Central memory CD8-positive, alpha-beta T cell (primary cell): ENCODE data around the gene ZG16.

ENCODE experiments used
- ATAC-seq: fragments of 150-1000 bp; cut with Tn5 transposase; replicated peaks from 2 replicates; pipeline ENCODE4 v1.10.0; 2022; ENCODE audit warnings: mild to moderate bottlenecking, moderate FRiP score, moderate number of reproducible peaks; ENCODE audit not compliant: poor library complexity, severe bottlenecking; ENCODE audit errors: extremely low read depth
- DNase-seq, 2 donors: peaks; one replicate each; pipeline ENCODE4 v3.0.0; 2021; ENCODE audit warnings: low spot score in 2 of 2
- H3K27ac Mint-ChIP-seq: one replicate; pipeline ENCODE4 v1.8.0; 2022; ENCODE audit warnings: low read depth, mild to moderate bottlenecking, moderate library complexity, mixed read lengths
- H3K27me3 Mint-ChIP-seq: one replicate; pipeline ENCODE4 v1.8.0; 2022; ENCODE audit warnings: mixed read lengths
- H3K36me3 Mint-ChIP-seq: one replicate; pipeline ENCODE4 v1.8.0; 2022; ENCODE audit warnings: mild to moderate bottlenecking, moderate library complexity, mixed read lengths; ENCODE audit not compliant: insufficient read depth
- H3K4me1 Mint-ChIP-seq: one replicate; pipeline ENCODE4 v1.8.0; 2022; ENCODE audit warnings: mixed read lengths
- H3K4me3 Mint-ChIP-seq: one replicate; pipeline ENCODE4 v1.8.0; 2022; ENCODE audit warnings: mild to moderate bottlenecking, moderate library complexity, mixed read lengths
- H3K9me3 Mint-ChIP-seq: one replicate; pipeline ENCODE4 v1.8.0; 2022; ENCODE audit warnings: mixed read lengths

The ZG16 gene

GRCh38 chr16:29819506-29819905 is 41.5 kb downstream of the ZG16 start:
- H3K4me1 Mint-ChIP-seq = peaks cover 64% of the 10 kb centered on the region
- H3K9me3 Mint-ChIP-seq = no peaks in the 10 kb centered on the region
- no peaks in the 10 kb centered on the region for H3K27me3 Mint-ChIP-seq

GRCh38 chr16:29820271-29820701 is 42.2 kb downstream of the ZG16 start, which contains the start of gene MVP:
MVP (plus strand) TSS chr16:29820462; CDS start chr16:29830550, 10,088 bp downstream.
- no peaks in the 10 kb centered on the region for H3K9me3 Mint-ChIP-seq
- H3K36me3 Mint-ChIP-seq = peaks cover 28% of the 10 kb centered on the region
- peaks cover 62% of the 10 kb centered on the region for H3K4me1 Mint-ChIP-seq
- ATAC-seq (no peak), DNase-seq (no peak)
- peak within 1 kb of the TSS; percentile 97 for H3K4me3 Mint-ChIP-seq
- peak within 1 kb of the TSS; percentile 89 for H3K27ac Mint-ChIP-seq
- H3K27me3 Mint-ChIP-seq = no peaks in the 10 kb centered on the region

More at GRCh38 chr16:29819506-29819905, 41.5 kb downstream of the ZG16 start:
- ATAC-seq (no peak), DNase-seq (no peak)
- H3K36me3 Mint-ChIP-seq = peaks cover 26% of the 10 kb centered on the region
- peak overlapping the region; percentile 89 for H3K27ac Mint-ChIP-seq
- peak overlapping the region; percentile 97 for H3K4me3 Mint-ChIP-seq

- Mint-ChIP-seq H3K4me1 (peaks cover 60% of the 10 kb centered on the region), H3K36me3 (peaks cover 24% of the 10 kb centered on the region), H3K27me3 (no peaks in the 10 kb centered on the region), H3K4me3 (peak overlapping the region; percentile 97), H3K9me3 (no peaks in the 10 kb centered on the region), H3K27ac (peak overlapping the region; percentile 89)
- DNase-seq (no peak), ATAC-seq (peak; percentile 34)
These were observed 42.9 kb downstream of the ZG16 start for GRCh38 chr16:29820730-29821642.

- no peaks in the 10 kb centered on the region for H3K9me3 Mint-ChIP-seq
- ATAC-seq (no peak), DNase-seq (no peak)
- peaks cover 21% of the 10 kb centered on the region for H3K36me3 Mint-ChIP-seq
- H3K27ac Mint-ChIP-seq = peak overlapping the region; percentile 89
- H3K27me3 Mint-ChIP-seq = no peaks in the 10 kb centered on the region
- H3K4me3 Mint-ChIP-seq = peak overlapping the region; percentile 97
- H3K4me1 Mint-ChIP-seq = peaks cover 56% of the 10 kb centered on the region
These were observed 43.6 kb downstream of the ZG16 start for GRCh38 chr16:29821643-29822115.

GRCh38 chr16:29824589-29825144 is 46.6 kb downstream of the ZG16 start:
- Mint-ChIP-seq H3K27ac (peak overlapping the region; percentile 79), H3K36me3 (peaks cover 17% of the 10 kb centered on the region), H3K4me1 (peaks cover 40% of the 10 kb centered on the region), H3K4me3 (peak overlapping the region; percentile 72), H3K27me3 (no peaks in the 10 kb centered on the region), H3K9me3 (no peaks in the 10 kb centered on the region)
- no peak for DNase-seq
- ATAC-seq = no peak

- DNase-seq = no peak
- peaks cover 17% of the 10 kb centered on the region for H3K36me3 Mint-ChIP-seq
- H3K4me3 Mint-ChIP-seq = peak overlapping the region; percentile 72
- ATAC-seq = no peak
- H3K27ac Mint-ChIP-seq = peak overlapping the region; percentile 79
- no peaks in the 10 kb centered on the region for H3K27me3 Mint-ChIP-seq
- H3K9me3 Mint-ChIP-seq = no peaks in the 10 kb centered on the region
- peaks cover 40% of the 10 kb centered on the region for H3K4me1 Mint-ChIP-seq
These were observed 47.3 kb downstream of the ZG16 start for GRCh38 chr16:29825145-29826044.

GRCh38 chr16:29826342-29826695 is 48.3 kb downstream of the ZG16 start:
- no peak for DNase-seq
- no peak for ATAC-seq
- H3K9me3 Mint-ChIP-seq = no peaks in the 10 kb centered on the region
- H3K36me3 Mint-ChIP-seq = peaks cover 20% of the 10 kb centered on the region
- H3K27me3 Mint-ChIP-seq = no peaks in the 10 kb centered on the region
- peak overlapping the region; percentile 41 for H3K4me3 Mint-ChIP-seq
- H3K4me1 Mint-ChIP-seq = peaks cover 32% of the 10 kb centered on the region
- peak overlapping the region; percentile 84 for H3K27ac Mint-ChIP-seq

GRCh38 chr16:29830774-29831173 is 52.7 kb downstream of the ZG16 start:
- no peaks in the 10 kb centered on the region for H3K27me3 Mint-ChIP-seq
- H3K4me1 Mint-ChIP-seq = peaks cover 22% of the 10 kb centered on the region
- no peak for DNase-seq
- no peak for ATAC-seq
- H3K36me3 Mint-ChIP-seq = peaks cover 54% of the 10 kb centered on the region
- H3K9me3 Mint-ChIP-seq = no peaks in the 10 kb centered on the region
- peak overlapping the region; percentile 61 for H3K27ac Mint-ChIP-seq
- peak overlapping the region; percentile 31 for H3K4me3 Mint-ChIP-seq

- peak overlapping the region; percentile 61 for H3K27ac Mint-ChIP-seq
- ATAC-seq (no peak), DNase-seq (no peak)
These were observed 53.4 kb downstream of the ZG16 start for GRCh38 chr16:29831490-29831889.

More at GRCh38 chr16:29831490-29831889, 53.4 kb downstream of the ZG16 start:
- peaks cover 59% of the 10 kb centered on the region for H3K36me3 Mint-ChIP-seq
- no peak overlapping the region for H3K4me3 Mint-ChIP-seq
- H3K4me1 Mint-ChIP-seq = peaks cover 22% of the 10 kb centered on the region
- H3K9me3 Mint-ChIP-seq = no peaks in the 10 kb centered on the region
- H3K27me3 Mint-ChIP-seq = no peaks in the 10 kb centered on the region
